AG04450 (cell line): ENCODE data around the gene PPFIA4. TPM values are rescaled to one million over a fixed set of nuclear protein-coding genes. Genes with fewer than 3 reads are reported as not detected.

Source experiments
- CTCF ChIA-PET: fragments of 300-600, 350-600 bp; formaldehyde crosslinking; extraction: SDS; loops from one replicate; lab custom pipeline; 2022; ENCODE audit warnings: antibody characterized with exemption, inconsistent platforms; lab: Charles Lee
- POLR2A ChIA-PET: fragments of 350-600 bp; formaldehyde crosslinking; extraction: SDS; loops from one replicate; lab custom pipeline; 2021; ENCODE audit warnings: antibody characterized with exemption, inconsistent platforms; lab: Yijun Ruan, JAX
- DNase-seq: peaks from one replicate; pipeline ENCODE4 v3.0.0-alpha.2; 2011; ENCODE audit warnings: low read depth, low spot score
- H3K27ac ChIP-seq: one replicate; pipeline ENCODE4 v1.5.1; 2012; ENCODE audit warnings: low read depth, low read length, control low read depth
- H3K27me3 ChIP-seq: one replicate; pipeline ENCODE4 v1.6.0; 2012; ENCODE audit warnings: low read length; ENCODE audit not compliant: control insufficient read depth, insufficient read depth
- H3K4me3 ChIP-seq: 2 replicates; pipeline ENCODE4 v1.5.1; 2011; ENCODE audit warnings: mild to moderate bottlenecking, low read depth, low read length, control low read depth
- H3K9me3 ChIP-seq: 2 replicates; pipeline ENCODE4 v1.5.1; 2012; ENCODE audit warnings: low read length; ENCODE audit not compliant: control insufficient read depth, insufficient read depth
- polyA plus RNA-seq: library from polyadenylated mRNA; depleted of rRNA; stranded (reverse); fragments of >200 nt; gene quantifications from 2 replicates; pipeline ENCODE4 v1.2.3, GENCODE V29; 2011
- TF ChIP-seq, protein P1 (sequence below): IDR thresholded peaks from 2 replicates; pipeline ENCODE4 v1.5.1; 2011; ENCODE audit warnings: low read depth, low read length, control low read depth, inconsistent platforms

Gene PPFIA4
- polyA plus RNA-seq, 1 experiment = 0.82 TPM

DNA sequence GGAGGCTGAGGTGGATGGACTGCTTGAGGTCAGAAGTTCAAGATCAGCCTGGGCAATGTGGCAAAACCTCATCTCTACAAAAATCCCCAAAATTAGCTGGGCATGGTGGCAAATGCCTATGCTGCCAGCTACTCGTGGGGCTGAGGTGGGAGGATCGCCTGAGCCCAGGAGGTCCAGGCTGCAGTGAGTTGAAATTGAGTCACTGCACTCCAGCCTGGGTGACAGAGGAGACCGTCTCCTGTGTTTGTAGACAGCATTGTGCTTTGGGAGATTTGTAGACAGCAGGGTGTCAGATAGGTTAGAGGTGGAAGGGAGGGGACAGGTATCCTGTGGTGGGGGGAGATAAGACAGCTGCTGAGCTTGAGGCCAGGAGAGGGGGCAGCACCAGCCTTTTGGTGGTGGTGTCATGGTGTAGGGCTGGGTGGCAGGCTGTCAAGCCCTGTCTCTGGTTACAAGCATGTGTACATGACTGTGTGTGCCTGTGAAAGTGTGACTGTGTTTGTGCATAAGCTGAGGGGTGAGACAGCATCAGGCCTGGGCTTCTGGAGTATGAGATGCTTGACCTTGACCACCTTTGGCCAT is 15.2 kb downstream of the PPFIA4 start:
- TF ChIP-seq, protein P1, sequence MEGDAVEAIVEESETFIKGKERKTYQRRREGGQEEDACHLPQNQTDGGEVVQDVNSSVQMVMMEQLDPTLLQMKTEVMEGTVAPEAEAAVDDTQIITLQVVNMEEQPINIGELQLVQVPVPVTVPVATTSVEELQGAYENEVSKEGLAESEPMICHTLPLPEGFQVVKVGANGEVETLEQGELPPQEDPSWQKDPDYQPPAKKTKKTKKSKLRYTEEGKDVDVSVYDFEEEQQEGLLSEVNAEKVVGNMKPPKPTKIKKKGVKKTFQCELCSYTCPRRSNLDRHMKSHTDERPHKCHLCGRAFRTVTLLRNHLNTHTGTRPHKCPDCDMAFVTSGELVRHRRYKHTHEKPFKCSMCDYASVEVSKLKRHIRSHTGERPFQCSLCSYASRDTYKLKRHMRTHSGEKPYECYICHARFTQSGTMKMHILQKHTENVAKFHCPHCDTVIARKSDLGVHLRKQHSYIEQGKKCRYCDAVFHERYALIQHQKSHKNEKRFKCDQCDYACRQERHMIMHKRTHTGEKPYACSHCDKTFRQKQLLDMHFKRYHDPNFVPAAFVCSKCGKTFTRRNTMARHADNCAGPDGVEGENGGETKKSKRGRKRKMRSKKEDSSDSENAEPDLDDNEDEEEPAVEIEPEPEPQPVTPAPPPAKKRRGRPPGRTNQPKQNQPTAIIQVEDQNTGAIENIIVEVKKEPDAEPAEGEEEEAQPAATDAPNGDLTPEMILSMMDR = no peak
- DNase-seq = no peak
- no peak overlapping the region for H3K27ac ChIP-seq
- H3K4me3 ChIP-seq = no peak overlapping the region
- ChIA-PET CTCF (interaction anchor here (2.5 to 19.9 kb wide), 5 partner anchors 78 to 228 kb away, joined by 11 to 340 read pairs (median 34); no protein-coding TSS in a partner anchor), POLR2A (no interaction called here)
- no peaks in the 10 kb centered on the region for H3K9me3 ChIP-seq
- peaks cover 2% of the 10 kb centered on the region for H3K27me3 ChIP-seq

DNA sequence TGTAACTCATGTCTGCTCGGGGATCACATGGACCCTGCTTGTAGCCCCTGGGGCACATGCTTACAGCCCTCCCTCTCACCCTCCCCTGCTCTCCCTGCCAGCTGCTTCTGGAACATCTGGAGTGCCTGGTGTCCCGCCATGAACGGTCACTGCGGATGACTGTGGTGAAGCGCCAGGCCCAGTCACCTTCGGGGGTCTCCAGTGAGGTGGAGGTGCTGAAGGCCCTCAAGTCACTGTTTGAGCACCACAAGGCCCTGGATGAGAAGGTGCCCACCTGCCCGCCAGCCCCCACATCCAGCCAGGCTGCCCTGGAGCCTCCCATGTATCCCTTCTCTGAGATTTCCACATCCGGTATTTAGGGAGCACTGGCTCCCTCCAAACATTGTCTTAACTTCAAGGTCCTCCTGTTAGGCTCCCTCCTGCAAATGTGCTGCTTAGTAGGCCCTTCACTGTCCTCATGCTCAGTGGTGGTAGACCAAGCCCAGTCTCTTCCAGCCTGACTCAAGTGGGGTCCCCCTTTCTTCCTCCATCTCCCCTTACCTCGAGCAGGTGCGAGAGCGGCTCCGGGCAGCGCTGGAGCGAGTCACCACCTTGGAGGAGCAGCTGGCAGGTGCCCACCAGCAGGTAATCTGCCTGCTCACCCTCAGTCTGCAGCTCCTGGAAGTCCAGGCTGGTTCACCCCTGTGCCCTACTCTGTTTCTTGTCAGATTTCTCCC is 17.7 kb downstream of the PPFIA4 start:
- TF ChIP-seq, protein P1 = no peak
- Histone ChIP-seq H3K27ac (no peak overlapping the region), H3K4me3 (no peak overlapping the region), H3K9me3 (no peaks in the 10 kb centered on the region), H3K27me3 (peaks cover 2% of the 10 kb centered on the region)
- ChIA-PET POLR2A (no interaction called here), CTCF (interaction anchor here (2.5 to 19.9 kb wide), 2 partner anchors 172 to 226 kb away, joined by 11 to 340 read pairs; no protein-coding TSS in a partner anchor)
- DNase-seq = no peak

DNA sequence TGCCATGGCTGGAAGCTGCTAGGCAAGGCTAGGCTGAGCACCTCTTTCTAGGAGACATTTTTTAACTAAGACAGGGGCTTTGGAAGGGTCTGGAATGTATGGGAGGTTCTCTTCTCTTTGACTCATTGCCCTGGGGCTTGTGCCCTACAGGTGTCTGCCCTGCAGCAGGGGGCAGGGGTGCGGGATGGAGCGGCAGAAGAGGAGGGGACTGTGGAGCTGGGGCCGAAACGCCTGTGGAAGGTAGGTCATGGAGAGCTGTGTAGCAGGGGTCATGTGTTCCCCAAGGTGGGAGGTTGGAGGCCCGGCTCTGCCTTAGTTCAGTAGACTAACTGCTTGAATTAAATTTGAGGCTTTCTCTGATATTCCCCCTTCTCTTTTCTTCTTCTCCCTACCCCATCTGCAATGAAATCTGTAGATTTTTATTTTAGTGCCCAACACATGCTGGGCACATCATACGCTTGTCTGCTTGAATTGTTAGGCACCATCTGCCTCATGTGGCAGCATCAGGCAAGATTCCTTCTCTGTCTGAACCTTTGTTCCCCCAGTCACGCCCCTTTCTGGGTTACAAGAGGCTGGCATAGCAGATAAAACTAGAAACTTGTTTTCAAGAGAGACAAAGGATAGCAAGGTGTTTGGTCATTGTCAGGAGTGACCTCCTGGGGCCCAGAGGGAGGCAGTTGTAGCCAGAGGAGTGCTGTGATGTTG is 18.4 kb downstream of the PPFIA4 start:
- no peaks in the 10 kb centered on the region for H3K9me3 ChIP-seq
- DNase-seq = no peak
- H3K27ac ChIP-seq = no peak overlapping the region
- TF ChIP-seq, protein P1 = no peak
- CTCF ChIA-PET = interaction anchor here (1.7 to 19.9 kb wide), 2 partner anchors 171 to 225 kb away, joined by 5 to 340 read pairs; no protein-coding TSS in a partner anchor
- POLR2A ChIA-PET = no interaction called here
- peaks cover 2% of the 10 kb centered on the region for H3K27me3 ChIP-seq
- no peak overlapping the region for H3K4me3 ChIP-seq

DNA sequence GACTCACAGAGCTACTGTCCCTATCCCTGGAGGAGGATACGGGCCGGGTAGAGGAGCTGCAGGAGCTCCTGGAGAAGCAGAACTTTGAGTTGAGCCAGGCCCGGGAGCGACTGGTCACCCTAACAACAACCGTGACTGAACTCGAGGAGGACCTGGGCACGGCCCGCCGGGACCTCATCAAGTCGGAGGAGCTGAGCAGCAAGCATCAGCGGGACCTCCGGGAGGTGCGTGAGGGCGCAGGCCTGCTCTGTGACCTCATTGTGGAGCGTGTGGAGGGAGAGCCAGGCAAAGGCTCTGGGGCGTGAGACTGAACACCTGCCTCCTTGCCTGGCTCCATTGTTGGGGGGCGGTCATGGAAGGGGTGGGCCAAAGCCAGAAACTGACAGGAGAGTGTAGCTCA is 19.0 kb downstream of the PPFIA4 start:
- no peak overlapping the region for H3K27ac ChIP-seq
- TF ChIP-seq, protein P1 = no peak
- H3K9me3 ChIP-seq = no peaks in the 10 kb centered on the region
- DNase-seq = no peak
- H3K4me3 ChIP-seq = no peak overlapping the region
- CTCF ChIA-PET = interaction anchor here (0.5 to 19.9 kb wide), 3 partner anchors 25 to 224 kb away, joined by 4 to 340 read pairs (median 5); no protein-coding TSS in a partner anchor
- peaks cover 2% of the 10 kb centered on the region for H3K27me3 ChIP-seq
- POLR2A ChIA-PET = no interaction called here
